A549 (cell line): ENCODE data around the gene SLCO2B1.

Experiments
- ESRRA ChIP-seq: fragments of 150-350 bp; IDR thresholded peaks from 2 replicates; pipeline ENCODE4 v1.6.1; 2014; ENCODE audit warnings: mild to moderate bottlenecking, low read length, borderline replicate concordance
- KDM1A ChIP-seq: fragments of 200-600 bp; sonication (generic); IDR thresholded peaks from 2 replicates; pipeline ENCODE4 v1.6.1; 2016; ENCODE audit warnings: low read depth, mild to moderate bottlenecking
- POLR2A ChIP-seq: IDR thresholded peaks from 2 replicates; pipeline ENCODE4 v1.6.1; 2012; ENCODE audit warnings: mild to moderate bottlenecking, low read length
- SMC3 ChIP-seq: fragments of >200 bp; sonication (Bioruptor Twin); formaldehyde crosslinking; IDR thresholded peaks from 3 replicates; pipeline ENCODE4 v1.6.1; 2018; ENCODE audit warnings: inconsistent platforms
- ZC3H11A ChIP-seq: fragments of 450-650 bp; IDR thresholded peaks from 2 replicates; pipeline ENCODE4 v1.6.1; 2014; ENCODE audit warnings: antibody characterized with exemption, mild to moderate bottlenecking
- ZNF302 ChIP-seq: fragments of 250-450 bp; sonication (Bioruptor Pico); IDR thresholded peaks from 2 replicates; pipeline ENCODE4 v1.9.0; 2021; ENCODE audit warnings: inconsistent platforms, mild to moderate bottlenecking, moderate library complexity
- TF ChIP-seq, protein P1 (sequence below): fragments of >200 bp; sonication (Bioruptor Twin); formaldehyde crosslinking; IDR thresholded peaks from 3 replicates; pipeline ENCODE4 v1.5.1; 2016
- TF ChIP-seq, protein P2 (sequence below): fragments of 200-600 bp; sonication (generic); IDR thresholded peaks from 2 replicates; pipeline ENCODE4 v1.6.1; 2016; ENCODE audit warnings: antibody characterized with exemption, mild to moderate bottlenecking, moderate library complexity
- TF ChIP-seq, protein P3 (sequence below): IDR thresholded peaks from 2 replicates; pipeline ENCODE4 v1.6.1; 2012

DNA sequence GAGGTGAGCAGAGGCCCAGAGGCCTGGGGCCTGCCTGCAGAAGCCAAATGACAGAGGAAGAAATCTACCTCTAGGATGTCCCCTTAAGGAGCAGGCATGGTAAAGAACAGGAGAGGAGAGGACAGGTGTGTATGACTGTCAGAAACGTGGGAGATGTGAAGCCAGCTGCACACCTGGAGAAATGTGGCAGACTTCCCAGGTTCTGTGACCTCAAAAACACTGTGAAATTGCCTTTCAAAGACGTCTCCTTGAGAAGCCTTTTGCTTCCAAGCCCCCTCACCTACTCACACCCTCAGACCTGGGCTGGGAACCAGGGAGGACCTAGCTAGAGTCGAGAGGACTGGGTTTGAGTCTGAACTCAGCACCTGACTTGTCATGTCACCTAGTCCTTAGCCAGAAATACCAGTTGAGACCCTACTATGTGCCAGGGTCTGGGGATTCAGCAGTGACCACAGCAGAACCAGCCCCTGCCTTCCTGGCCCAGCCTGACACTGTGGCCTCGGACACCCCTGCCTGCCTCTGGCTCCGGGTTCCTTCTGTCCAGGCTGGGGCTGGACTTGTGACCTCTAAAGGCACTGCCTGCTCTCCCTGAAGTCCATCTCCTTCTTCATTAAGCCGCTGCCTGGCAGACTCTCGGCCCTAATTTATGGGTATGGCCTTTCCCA lies 95.2 kb downstream of the SLCO2B1 start:
- no peak for TF ChIP-seq POLR2A
- TF ChIP-seq, protein P1, sequence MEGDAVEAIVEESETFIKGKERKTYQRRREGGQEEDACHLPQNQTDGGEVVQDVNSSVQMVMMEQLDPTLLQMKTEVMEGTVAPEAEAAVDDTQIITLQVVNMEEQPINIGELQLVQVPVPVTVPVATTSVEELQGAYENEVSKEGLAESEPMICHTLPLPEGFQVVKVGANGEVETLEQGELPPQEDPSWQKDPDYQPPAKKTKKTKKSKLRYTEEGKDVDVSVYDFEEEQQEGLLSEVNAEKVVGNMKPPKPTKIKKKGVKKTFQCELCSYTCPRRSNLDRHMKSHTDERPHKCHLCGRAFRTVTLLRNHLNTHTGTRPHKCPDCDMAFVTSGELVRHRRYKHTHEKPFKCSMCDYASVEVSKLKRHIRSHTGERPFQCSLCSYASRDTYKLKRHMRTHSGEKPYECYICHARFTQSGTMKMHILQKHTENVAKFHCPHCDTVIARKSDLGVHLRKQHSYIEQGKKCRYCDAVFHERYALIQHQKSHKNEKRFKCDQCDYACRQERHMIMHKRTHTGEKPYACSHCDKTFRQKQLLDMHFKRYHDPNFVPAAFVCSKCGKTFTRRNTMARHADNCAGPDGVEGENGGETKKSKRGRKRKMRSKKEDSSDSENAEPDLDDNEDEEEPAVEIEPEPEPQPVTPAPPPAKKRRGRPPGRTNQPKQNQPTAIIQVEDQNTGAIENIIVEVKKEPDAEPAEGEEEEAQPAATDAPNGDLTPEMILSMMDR = no peak
- no peak for TF ChIP-seq KDM1A
- TF ChIP-seq, protein P2, sequence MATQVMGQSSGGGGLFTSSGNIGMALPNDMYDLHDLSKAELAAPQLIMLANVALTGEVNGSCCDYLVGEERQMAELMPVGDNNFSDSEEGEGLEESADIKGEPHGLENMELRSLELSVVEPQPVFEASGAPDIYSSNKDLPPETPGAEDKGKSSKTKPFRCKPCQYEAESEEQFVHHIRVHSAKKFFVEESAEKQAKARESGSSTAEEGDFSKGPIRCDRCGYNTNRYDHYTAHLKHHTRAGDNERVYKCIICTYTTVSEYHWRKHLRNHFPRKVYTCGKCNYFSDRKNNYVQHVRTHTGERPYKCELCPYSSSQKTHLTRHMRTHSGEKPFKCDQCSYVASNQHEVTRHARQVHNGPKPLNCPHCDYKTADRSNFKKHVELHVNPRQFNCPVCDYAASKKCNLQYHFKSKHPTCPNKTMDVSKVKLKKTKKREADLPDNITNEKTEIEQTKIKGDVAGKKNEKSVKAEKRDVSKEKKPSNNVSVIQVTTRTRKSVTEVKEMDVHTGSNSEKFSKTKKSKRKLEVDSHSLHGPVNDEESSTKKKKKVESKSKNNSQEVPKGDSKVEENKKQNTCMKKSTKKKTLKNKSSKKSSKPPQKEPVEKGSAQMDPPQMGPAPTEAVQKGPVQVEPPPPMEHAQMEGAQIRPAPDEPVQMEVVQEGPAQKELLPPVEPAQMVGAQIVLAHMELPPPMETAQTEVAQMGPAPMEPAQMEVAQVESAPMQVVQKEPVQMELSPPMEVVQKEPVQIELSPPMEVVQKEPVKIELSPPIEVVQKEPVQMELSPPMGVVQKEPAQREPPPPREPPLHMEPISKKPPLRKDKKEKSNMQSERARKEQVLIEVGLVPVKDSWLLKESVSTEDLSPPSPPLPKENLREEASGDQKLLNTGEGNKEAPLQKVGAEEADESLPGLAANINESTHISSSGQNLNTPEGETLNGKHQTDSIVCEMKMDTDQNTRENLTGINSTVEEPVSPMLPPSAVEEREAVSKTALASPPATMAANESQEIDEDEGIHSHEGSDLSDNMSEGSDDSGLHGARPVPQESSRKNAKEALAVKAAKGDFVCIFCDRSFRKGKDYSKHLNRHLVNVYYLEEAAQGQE = no peak
- no peak for TF ChIP-seq SMC3
- TF ChIP-seq, protein P3, sequence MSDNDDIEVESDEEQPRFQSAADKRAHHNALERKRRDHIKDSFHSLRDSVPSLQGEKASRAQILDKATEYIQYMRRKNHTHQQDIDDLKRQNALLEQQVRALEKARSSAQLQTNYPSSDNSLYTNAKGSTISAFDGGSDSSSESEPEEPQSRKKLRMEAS = no peak
- TF ChIP-seq ESRRA = no peak
- TF ChIP-seq ZNF302 = no peak
- no peak for TF ChIP-seq ZC3H11A
